ENCODE measurements around the gene OLIG3.

Gene OLIG3

GRCh38 chr6:137495703-137496336, 1.6 kb upstream of the OLIG3 start:
- DNase-seq: peak; percentile 30

GRCh38 chr6:137494988-137495702, 951 bp upstream of the OLIG3 start:
- peak; percentile 1 for DNase-seq

- DNase-seq: peak; percentile 44
These were observed 766 bp downstream of the OLIG3 start for GRCh38 chr6:137493218-137494038.

DNA sequence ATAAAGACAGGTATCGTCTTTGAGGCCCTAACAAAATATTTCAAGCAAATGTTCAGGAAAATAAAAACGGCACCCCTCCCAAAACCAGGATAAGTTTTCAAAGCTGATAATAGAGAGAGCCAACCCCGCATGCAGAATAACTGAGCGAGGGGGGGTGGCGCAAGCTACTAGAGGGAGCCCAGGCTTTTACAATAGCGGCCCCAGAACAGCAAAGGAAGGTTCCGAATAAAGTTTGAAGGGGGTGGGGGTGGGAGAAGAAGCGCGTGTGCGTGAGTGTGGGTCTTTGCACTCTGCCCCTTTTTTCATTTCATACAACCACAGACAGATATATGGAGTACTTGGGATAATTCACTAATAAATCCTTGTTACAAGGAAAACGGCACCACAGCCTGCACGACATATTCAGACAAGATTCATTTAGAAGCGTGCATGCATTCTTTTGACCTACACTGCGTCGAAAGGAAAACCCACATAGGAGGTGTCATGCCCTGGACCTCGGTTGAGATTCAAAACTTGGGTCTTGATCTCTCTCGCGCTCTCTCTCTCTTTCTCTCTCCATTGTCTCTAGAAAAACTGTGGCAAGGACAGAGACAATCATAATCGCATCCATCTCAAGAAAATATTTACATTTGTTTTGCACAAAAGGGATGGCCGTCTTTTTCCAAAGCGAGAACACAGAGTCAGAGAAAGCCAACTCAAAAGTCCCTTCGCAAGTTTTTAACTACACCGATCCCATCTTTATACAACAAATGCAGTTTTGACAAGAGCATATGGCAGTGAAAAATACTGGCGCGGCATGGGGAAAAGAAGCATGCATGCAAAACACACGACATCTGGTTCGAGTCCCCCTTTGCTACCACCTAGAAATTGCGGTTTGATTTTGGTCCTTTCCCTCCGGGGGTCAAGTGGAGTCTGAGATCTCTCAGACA, 1.6 kb downstream of the OLIG3 start:
- no peak for DNase-seq

DNA sequence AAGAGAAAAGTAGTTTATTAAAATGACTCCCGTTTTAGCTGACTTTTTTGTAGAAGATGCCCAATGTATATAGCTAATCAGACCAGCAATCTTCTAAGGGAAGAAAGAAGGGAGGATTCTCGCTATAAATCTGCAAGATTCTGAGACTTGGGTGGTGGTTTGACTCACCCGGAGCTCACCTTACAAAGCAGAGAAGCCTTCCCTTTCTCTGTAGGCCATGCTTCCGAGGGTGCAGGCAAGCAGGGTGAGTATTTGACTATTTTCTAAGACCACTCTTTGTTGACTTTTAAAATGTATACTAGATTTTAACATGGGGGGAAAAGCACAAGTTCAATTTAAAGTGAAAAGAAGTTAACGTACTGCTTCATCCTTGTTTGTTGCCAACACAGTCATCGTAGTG, 2.7 kb downstream of the OLIG3 start:
- no peak for DNase-seq

GRCh38 chr6:137490961-137491360, 3.2 kb downstream of the OLIG3 start:
- DNase-seq: no peak

DNA sequence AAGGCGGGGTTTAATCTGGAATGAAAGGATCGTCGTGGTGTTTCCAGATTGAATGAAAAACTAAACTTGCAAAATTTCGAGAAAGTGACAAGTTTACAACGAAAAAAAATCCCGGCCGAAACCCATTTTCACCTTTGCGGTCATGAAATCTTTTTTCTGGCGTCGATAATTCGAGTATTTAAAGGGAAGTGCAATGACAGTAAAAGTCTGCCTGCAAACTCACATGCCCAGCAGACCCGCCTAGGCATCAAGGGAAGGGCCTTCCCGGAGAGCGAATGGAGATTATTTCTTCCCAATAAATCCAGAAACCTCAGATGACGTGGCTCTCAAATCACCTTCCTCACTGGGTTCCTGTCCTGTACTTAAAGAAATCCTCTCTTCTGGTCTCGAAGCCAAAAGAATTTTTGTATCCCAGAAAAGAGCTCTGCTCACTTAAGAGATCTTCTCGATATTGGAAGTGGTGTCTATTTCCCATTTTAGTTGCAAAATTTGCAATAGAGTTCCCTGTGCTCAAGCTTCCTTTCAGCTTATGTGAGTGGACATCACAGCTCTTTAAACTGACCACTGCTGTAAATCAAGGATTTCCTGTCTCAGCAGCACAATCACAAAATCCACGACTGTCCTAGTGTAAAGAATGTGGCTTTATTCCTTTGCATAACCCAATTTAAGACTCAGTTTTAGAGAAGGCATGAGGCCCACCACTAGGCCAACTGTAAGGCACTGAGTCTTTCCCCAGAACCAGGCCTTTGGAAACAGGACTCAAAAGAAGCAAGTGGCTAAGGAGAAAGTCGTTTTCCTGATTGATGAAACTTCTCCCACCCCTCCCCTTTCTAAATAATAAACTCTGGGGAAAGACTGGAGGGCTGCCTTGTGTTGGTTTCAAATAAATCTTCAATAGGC, 3.9 kb downstream of the OLIG3 start:
- DNase-seq: no peak

DNA sequence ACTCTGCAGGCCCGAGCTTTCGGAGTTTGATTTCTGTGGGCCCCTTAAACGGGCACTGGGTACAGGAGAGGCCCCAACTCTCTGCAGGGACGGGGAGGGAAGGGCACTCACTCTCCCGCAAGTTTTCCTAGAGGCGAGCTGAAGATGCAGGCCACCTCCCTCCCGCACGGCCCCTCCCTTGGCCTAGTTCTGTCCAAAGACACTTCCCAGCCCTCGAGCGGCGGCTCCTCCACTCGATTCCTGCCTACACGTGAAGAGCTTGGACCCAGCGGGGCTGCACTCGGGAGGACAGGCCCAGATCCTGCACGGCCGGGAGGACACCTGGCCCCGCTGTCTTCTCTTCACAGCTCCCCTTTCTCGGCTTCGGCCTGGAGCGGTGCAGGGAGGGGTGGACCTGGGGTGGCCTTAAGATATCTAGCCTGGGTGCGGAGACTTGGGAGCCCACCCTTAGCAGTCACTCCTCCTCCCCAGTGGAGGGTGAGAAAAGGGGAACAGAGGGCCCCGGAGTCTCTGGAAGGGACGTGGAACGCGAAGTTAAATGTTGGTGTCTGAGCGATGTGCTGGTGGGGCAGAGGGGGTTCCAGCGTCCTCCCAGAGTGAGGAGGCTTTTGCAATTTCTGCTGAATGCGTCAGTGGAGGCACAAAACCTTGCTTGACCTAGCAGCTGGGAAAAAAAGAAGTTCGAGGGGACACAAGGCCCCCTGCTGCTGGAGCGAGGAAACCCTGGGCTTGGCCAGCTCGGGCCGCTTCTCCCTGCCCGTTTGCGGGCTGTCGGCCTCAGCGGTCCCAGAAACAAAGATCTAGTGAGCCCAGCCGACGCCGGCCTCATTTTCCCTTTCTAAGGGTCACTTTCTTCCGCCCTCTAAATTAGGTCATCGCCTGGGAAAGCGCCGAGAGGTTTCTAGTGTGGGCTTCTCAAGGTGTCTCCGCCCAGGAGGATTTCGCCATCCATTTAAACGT, 4.9 kb downstream of the OLIG3 start:
- DNase-seq: no peak

DNA sequence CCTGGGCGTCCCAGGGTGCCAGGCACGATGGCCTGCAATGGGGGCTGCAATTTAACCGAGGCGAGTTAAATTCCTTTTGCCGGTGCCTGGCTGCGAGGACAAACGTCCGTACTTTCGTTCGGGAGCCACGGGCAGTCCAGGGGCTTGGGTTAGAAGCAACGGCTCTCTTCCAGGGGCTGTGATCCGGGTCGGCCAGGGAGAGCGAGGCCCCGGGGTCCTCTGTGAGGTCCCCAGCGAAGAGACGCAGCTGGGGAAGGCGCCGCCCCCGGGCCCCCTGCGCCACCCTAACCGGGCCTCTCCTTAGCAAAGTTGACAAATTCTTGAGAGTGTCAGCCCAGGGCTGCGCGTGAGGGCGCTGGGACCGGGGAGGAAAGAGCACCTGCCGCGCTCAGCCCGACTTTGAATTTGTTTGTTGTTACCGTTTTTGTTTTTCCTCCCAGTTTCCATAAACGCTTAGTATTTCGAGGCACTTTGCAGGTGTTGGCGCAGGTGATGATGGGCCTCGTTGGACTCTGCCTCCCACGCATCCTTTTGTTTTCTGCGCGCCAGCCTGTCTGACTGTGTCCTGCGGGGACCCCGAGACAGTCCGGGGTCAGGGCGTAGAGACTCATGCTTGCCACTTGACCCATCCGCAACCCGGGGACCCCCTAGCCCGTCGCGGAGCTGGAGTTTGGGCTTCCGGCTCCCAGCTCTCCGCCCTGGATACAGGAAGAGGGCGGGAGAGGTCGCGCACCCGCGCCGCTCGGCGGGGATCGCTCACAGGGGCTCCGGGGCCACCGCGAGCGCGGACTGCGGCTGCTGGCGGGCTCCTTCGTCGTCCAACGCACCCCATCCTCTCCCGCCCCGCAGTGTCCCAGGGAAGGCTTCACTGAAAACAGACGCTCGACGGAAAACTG, 5.8 kb downstream of the OLIG3 start:
- DNase-seq: no peak

DNA sequence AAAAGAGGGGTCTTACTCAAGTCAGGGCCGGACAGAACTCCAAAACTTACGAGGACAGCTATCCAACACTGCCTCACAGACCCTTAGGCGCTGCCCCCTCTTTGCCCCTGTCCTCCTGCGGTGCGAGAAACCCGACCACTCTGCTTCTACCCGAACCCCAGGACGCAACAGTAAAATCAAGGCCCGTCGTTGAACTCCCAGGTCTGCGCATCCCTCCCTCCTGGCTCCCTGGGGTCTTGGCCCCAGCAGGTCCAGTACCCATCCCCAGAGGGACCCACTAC, 6.4 kb downstream of the OLIG3 start:
- DNase-seq: no peak

- DNase-seq: no peak
These were observed 6.9 kb downstream of the OLIG3 start for GRCh38 chr6:137487181-137487868.

GRCh38 chr6:137486416-137486815, 7.8 kb downstream of the OLIG3 start:
- no peak for DNase-seq

DNA sequence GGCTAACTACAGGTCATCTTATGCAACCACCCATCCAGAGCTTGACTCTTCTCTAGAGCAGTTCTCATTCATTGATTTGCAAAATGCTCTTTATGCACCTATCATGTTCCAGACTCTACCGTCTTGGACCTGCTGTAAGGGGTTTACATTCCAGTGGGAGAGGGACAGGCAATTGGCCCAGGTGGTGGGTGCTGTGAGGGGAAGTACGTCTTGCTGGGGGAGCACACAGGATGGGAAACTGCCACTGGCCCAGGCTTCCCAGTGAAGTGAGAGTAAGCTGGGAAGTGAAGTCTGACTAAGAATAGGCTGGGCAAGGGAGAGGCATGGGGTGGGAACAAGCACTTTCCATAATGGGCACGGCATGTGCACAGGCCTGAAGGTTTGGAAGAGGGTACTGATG, 13.8 kb downstream of the OLIG3 start:
- DNase-seq: no peak

- no peak for DNase-seq
These were observed 19.1 kb downstream of the OLIG3 start for GRCh38 chr6:137475103-137475502.

GRCh38 chr6:137473598-137473997, 20.6 kb downstream of the OLIG3 start:
- no peak for DNase-seq

- DNase-seq: no peak
These were observed 21.5 kb downstream of the OLIG3 start for GRCh38 chr6:137472641-137473137.

GRCh38 chr6:137471986-137472385, 22.2 kb downstream of the OLIG3 start:
- DNase-seq: no peak

GRCh38 chr6:137471497-137471896, 22.7 kb downstream of the OLIG3 start:
- DNase-seq: no peak

- DNase-seq: no peak
These were observed 27.0 kb downstream of the OLIG3 start for GRCh38 chr6:137467211-137467610.

All from NCI-H510A treated with DMSO at 0.1 percent for 48 hours (cell line).